Heart left ventricle (tissue), 13 donors: Measurements from ENCODE around the gene TRDN.

Experiments
- CTCF ChIP-seq, 12 donors: fragments of 200-600 bp; sonication (generic) in 4 of 12; IDR thresholded peaks; one replicate each; pipeline versions ENCODE4 v1.5.0 to v1.8.0; 2018 to 2022; ENCODE audit warnings: antibody characterized with exemption in 12 of 12, mild to moderate bottlenecking in 5 of 12
- POLR2A ChIP-seq, 2 donors: fragments of 450-650 bp; IDR thresholded peaks; one replicate each; pipeline ENCODE4 v1.6.1; 2017; ENCODE audit warnings: antibody characterized with exemption in 2 of 2, mild to moderate bottlenecking in 2 of 2, moderate library complexity in 2 of 2
- donor health status: ischemic (EF 13 %, LVEDD 7.1; RV severe dilation, severe dysfunction).
- donor health status: DM: no; HTN: yes; CAD: no.
- donor health status: DM: no; HTN: no; CAD: no.
- donor health status: ischemic (EF 25% LVEDD 6.9; RV normal size, moderate dysfunction).
- donor health status: ischemic (EF 25% LVEDD 5.7; RV mildly dilated, moderate dysfunction).
- donor health status: ischemic (EF 35%, LVEDD 5.7; RV mildly dilated, moderate dysfunction).
- donor health status: nonischemic (EF 11% LVEDD 7.7; RV severe dilation, severe dysfunction).
- donor health status: DM: yes; HTN: yes; CAD: no.
- donor health status: PGD.
- donor health status: ischemic (EF 29% LVEDD 5.4; RV normal size, mild dysfunction).
- donor health status: nonischemic (EF 23%, LVEDD 6.1; RV moderate dilation, normal function).

GRCh38 chr6:123168466-123168865 lies 468.3 kb downstream of the TRDN start:
- TF ChIP-seq CTCF (IDR thresholded peaks at IDR 0.05) (no peak), POLR2A (IDR thresholded peaks at IDR 0.05) (no peak)
